Nucleus accumbens (tissue), 56 donors: Measurements from ENCODE around the gene SMPD3.
"Not testable (repeated sequence)": the region's sequence is repeated elsewhere in the genome, so short reads cannot be mapped to it uniquely, and the experiment has no call there.

Experiments used
- DNase-seq, 56 donors: peaks; one replicate each; lab custom pipeline; 2025; lab: John Stamatoyannopoulos, UW

The SMPD3 gene

DNA sequence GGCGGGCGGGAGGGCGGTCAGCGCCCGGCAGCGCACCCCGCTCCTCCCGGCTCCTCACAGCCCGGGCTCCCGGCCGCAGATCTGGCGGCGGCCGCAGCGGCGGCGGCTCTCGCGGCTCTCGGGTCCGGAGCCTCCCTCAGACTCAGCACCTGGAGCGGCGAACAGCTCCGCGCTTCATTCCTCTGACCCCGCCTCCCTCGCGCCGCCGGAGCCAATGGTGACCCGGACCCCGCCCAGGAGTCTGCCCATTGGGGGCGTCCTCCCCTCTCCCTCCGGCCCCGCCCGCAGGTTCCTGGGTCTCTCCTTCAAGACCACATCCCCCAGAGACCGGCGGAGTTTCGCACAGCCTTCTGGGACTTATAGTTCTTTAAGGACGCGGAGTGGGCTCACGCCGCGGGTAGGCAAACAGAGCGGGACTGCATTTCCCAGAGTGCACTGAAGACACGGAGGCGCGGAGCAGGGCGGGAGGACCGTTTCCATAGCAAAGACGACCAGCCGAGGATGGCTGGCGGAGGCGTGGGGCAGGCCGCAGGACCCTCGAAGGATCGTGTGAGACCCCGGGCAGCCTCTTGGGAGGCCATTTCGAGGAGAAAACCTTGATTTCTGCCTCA is at the start of gene SMPD3:
TSS of gene SMPD3 (minus strand) at position 149 of the 611 bp plus-strand sequence. CDS start 76,327 bp downstream, outside the sequence.
- DNase-seq: peak; percentile 76 to 100 (median 99)

DNA sequence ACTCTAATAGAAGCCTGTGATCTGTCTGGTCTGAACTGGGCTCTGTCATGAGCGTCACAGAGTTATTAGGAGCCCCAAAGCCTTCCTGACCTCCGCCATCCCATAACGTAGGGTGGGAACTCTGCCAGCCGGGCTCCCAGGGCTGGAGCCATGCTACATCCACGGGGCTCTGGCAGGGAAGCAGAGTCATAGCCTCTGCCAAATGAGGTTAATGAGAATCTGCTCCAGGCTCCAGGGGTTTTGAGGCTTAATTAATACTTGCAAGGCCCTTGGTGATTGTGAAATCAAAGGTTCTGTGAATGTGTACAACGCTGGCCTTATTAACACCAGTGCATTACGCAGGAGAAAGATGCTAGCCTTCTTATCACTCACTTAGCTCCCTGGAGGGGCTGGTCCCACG is 48.4 kb upstream of the SMPD3 start:
- no peak for DNase-seq

DNA sequence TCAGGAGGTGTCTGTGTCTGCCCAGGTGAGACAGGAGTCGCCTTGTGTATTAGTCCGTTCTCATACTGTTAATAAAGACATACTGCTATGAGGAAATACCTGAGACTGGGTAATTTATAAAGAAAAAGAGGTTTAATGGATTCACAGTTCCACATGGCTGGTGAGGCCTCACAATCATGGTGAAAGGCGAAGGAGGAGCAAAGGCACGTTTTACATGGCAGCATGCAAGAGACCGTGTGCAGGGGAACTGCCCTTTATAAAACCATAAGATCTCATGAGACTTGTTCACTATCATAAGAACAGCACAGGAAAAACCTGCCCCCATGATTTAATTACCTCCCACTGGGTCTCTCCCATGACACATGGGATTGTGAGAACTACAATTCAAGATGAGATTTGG is 46.0 kb upstream of the SMPD3 start:
- DNase-seq: not testable (repeated sequence)

DNA sequence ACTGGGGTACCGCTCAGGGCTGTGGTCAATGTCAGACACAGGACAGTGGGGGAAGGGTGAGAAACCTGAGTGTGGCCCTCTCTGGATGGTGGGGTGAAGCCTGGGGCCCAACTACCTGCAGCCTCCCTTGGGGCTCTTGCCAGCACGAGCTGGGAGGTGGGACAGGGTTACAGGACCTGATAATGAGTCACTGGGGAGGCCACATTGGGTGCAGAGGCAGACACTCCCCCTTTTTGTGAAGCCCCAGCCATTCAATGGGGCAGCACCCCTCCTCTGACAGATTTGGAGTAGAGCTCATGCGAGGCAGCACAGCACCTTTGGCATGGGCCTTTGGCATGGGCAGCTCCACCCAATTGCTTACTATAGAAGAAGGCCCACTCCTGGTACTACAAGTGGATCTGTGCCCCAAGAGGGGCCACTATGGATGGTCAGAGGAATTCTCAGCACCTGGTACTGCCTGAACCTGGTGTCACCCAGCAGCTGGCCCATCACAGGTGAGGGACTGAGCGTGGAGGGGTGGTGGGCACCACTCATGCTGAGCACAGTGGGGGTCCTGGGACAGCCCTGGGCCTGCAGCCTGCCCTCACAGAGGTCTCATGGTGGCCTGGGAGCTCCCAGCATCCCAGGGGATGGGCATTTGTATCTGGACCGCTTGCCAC is 45.2 kb upstream of the SMPD3 start:
- no peak for DNase-seq

DNA sequence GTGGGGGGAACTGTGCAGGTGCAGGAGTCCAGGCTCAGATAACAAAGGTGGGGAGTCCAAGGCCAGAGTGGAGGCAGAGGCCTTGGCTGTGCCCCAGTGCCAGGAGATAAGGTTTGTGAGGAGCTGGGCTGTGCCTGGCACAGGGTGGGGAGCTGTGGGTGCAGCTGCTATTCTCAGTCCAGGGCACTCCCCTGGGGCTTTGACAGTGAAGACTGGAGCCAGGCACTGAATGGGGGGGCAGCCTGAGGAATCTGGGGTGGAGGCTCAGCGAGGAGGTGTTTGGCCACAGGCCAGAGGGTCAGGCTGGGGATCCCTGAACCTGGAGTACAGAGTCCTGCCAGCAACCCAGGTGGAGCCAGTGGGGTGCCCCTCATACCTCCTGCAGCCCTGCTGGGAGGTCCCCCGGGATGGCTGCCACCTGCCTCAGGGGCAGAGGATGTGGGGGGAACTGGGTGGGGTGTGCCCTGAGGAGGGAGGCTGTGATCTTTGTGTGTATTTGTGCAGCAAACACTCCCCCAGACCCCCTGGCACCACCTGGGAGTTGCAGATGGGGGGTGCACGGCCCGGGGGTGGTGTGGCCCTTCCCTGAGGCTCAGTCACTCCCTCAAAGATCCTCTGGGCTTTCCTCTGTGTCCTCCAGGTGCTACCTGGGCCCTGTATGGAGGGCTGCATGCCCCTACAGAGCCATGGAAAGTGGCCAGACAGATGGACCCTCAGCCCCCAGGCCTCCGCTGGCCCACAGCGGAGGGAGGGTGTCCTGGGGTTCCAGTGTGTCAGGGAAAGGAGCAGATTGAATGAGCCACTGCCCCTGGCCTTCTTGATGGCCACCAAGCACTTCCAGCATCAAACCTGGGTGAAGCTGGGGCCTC is 44.5 kb upstream of the SMPD3 start:
- DNase-seq: no peak

DNA sequence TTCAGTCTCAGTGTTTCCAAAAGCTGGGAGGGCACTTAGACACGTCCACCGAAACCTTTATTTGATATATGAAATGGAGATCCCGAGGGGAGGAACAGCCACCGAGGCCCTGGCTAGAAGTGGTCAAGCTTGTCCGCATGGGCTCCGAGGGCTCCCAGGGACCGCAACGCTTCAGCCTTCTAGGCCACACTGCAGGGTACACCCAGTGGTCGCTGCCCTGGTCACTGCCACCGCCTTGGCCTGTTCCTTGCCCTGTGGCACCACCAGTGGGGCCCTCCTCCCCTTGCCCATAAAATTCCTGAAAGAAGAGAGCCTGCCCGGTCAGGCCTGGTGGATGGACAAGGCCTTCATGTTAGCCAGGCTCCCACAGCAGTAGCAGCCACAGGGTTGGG is 43.8 kb upstream of the SMPD3 start:
- no peak for DNase-seq

DNA sequence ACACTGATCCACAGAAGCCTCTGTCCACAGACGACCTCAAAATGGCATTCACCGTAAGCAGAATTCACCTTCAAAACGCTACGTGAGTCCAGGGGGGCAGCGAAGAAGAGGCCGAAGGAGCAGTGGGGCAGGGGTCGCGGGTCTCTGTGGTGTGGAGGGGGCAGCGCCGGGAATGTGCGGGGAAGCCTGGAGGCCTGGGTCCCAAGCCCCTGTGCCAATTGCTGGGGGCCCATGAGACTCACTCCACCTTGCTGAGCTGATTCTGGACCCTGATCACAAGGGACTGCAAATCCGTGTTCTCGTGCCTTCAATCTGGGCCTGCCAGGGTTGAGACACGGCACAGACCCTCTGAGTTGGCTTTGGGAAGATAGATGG is 43.3 kb upstream of the SMPD3 start:
- no peak for DNase-seq

DNA sequence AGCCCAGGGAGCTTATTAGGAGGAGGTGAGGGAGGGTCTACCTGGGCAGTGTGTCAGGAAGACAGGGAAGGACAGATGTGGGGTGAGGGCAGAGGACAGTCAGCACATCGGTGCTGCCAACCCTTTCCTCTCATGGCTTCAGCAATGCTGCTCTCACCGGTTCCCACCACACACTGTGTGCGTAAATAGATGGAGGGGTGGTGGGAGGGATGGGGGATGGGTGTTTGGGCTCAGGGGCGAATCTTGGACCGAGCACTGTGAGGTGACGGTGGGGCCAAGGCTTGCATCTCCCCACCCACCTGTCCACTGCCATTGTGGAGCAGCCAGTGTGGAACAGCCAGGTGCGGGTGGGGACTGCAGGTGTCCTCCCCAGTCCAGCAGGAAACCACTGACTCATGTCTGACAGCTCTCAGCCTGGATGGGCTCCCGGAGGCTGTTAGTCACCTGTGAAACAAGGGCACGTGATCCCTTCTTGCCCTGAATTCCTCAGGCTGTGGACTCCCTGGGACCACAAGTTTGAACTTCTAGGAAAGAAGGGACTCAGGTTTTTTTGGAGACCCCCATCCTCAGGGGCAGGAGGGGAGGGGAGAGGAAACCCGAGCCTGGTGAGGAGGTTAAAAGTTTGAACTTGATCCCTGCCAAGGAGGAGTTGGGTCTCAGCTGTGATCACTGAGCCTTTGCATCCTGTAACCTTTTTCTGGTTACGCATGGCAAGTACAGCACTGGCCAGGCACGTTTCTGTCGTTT is 42.7 kb upstream of the SMPD3 start:
- no peak for DNase-seq

DNA sequence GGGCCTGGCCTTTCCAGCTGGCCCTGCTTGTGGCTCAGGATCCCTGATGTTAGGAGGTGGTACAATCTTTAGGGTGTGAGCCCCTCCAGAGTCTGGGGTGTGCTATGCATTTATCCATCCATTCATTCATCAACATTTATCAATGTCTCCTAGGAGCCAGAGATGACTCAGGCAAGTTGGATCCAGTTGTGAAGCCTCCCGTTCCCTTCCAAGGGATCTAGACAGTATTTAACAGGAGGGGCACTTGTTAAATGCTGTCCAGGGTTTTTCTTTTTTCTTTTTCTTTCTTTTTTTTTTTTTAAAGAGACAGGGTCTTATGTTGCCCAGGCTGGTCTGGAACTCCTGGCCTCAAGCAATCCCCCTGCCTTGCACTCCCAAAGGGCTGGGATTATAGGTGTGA is 42.0 kb upstream of the SMPD3 start:
- DNase-seq: no peak

DNA sequence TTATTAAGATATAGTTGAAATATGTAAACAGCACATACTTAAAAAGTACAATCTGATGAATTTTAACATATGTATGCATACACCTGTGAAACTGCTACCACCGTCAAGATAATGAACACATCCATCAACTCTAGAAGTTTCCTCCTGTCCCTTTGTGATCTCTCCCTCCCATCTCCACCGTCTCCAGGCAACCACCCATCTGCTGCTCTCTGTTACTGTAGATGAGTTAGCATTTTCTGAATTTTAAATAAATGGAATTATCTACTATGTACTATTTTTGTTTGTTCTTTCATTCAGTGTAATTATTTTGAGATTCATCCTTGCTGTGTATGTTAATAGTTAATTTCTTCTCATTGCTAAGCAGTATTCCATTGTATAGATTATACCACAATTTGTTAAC is 40.2 kb upstream of the SMPD3 start:
- peak in 7 of 56 donors; percentile 4 to 44 (median 12) for DNase-seq

DNA sequence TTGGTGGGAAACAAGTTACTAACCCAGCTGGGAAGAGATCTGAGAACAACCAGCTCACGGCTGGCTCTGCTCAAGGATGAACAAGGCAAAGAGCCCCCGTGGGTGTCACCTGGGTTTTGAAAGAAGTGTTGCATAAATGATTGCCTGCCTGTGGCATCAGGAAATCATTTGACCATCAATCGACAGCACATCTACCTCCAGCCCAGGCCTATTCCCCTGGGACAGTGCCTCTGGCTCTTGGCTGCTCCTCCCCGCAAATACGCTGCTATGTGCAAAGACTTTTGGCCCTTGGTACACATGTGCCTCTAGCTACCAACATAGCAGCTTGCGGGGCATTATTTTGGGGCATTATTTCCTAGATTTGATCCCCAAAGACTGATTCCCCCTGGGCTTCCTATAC is 39.4 kb upstream of the SMPD3 start:
- no peak for DNase-seq

DNA sequence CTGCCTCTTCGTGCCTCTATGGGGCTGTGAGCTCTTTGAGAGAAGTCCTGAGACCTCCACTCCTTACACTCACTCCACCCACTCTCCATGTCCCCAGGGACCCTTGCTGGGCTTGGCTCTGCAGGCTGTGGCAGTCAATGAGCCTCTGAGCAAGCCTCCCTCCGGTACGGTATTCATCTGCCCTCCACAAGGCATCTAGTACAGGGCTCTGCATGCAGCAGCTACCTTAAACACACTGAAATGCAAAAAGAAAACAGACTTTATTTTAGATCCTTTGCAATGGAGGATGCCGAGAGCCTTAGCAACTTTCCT is 38.9 kb upstream of the SMPD3 start:
- no peak for DNase-seq

DNA sequence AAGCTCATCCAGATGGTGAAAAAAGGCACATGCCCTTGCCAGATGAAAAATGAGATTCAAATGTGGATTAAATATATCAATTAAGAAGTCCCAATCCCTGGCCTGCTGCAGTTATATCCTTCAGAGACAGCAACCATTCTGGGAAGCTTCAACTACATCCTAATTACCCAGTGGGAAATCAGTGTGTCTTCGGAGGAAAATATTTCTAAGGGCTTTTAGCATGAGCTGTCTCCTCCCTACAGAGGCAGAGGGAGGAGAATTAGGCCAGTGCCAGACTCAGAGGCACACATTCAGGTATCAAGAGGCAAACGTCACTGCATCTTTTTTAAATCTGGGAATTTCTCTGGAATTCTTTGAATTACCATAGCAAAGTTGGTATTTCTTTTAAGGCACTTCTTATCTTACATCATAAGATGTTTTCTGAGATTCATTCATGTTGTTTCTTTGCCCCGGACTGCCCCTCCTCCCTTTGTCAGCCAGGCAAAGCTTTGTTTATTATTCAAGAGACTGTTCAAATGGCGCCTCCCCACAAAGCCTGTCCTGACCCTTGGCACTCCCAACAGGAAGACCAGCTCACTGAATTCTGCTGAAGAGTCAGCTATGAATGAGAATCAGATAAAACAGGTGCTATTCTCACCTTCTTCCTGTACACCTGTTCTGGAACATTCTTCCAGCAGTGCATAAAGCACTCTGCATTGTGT is 38.3 kb upstream of the SMPD3 start:
- DNase-seq: peak in 1 of 56 donors; percentile 2

DNA sequence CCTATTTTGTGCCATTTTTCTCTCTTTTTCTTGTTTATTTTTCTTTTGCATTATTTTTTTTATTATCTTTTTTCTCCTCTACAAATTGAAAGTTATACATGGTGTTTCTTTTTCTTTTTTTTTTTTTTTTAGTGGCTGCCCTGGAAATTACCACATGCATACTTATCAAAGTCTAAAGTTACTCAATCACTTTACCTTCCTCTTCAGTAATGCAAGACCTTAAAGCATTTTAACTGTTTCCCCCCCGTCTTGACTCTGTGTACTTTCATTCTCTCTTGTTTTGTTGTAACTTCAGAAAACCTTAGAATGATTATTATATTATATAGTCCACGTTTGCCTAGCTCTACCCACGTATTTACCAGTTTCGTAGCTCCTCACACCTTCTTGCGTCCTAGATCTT is 33.3 kb upstream of the SMPD3 start:
- no peak for DNase-seq

DNA sequence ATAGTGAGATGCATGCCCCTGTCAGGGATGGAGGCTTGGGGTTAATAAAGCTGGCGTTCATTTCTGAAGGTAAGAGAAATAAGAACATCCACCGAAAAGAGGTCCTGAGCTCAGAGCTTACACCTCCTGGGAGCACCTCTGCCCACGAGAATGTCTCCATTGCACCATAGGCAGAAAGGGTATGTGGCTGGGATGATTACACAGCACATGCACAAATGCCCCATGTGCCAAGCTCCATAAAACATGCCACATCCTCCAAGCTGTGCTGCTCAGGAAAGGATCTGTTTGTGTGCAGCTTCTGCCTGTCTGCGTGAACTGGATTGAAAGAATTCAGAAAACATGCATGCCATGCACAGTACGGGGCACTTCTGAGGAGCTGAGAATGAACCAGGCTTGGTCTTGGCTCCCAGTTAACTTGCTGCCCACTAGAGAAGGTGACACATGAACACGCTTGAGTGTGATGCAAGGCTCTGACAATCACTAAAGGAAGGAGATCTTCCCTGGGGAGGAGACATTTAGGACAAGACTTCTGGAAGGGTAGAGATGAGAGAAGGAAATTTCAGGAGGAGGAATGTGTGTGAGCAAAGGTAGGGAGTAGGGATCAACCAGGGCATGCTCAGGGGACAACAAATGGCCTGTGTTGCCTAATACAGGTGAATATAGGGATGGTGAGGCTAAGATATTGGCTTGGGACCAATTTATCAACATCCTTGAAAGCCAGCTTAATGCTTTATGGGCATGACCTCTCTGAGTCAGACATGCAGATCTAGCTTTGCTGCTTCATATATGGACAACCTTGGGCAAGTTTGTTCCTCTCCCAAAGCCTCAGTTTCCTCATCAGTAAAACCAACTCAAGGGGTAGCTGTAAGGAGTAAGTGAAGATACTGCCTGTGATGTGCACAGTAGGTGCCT is 32.0 kb upstream of the SMPD3 start:
- DNase-seq: no peak

DNA sequence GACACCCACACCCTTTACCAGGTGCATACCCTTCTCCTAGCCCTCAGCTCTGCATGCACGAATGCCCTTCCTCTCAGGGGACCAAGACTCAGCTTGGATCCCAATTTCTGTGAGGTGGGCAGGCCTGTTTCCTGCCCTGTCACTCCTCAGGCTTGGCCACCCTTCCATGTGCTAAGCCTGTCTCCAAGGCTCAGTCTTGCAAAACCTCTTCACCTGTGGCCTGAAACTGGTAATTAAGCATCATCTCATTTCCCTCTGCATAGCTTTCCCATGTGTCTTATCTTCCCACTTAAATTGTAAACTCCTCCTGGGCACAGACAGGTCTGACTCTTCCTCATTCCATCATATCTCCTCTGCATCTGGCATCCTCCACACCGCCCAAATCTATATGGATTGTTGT is 31.0 kb upstream of the SMPD3 start:
- no peak for DNase-seq

DNA sequence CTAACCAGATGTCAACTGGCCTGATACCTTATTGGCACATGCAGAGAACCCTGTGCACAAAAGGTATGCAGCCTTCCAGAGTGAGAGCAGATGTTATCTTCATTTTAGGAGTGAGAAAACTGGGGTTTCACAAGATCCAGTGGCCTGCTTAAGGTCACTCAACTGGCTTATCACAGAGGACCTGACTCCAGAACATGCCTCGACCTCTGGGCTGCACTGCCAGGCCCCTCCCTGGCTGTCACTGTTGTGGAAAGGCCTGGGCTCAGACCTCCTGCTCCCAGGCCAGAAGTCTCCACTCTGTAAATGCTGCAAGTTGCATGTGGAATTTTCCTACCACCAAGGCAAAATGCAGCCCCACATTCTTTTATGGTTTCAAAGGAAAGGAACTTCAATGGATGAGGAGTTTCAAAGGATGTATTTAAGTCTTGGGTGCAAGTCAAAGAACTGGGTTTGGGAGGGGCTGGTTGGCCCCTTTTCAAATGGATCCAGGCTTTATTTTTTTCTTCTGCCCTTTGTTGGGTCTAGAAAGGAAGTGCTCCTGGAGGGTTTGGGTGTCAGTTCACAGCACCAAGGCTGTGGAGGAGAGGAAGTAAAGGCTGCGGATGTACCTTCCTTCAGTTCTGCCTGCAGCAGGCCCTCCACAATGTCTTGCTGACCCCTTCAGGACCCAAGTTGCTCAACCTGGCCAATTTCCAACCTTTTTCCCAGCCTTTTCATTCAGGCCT is 30.4 kb upstream of the SMPD3 start:
- peak in 1 of 56 donors; percentile 4 for DNase-seq

DNA sequence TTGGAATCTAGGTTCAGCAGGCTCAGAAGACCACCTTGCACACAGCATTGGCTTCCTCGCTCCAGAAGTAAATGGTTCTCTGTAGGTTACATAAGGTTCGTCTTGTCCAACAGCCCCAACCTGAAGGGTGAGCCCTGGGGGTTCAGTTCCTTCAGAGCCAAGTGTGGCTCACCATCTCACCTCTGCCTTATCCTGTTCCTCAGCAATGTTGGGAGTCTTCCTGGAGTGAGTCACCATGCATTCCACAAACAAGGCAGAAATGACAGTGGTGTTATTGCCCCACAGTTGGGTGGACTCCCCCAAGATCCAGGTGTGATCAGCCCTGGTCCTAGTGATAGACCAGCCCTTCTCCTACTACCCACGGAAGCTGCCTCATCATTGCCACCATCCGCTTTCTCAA is 26.8 kb upstream of the SMPD3 start:
- no peak for DNase-seq
